H4 (cell line): Measurements from ENCODE around the gene ARHGAP15. TPM values are rescaled to one million over a fixed set of nuclear protein-coding genes. Genes with fewer than 3 reads are reported as not detected.

ENCODE experiments used
- DNase-seq: peaks from one replicate; pipeline ENCODE4 v3.0.0-alpha.2; 2015; ENCODE audit warnings: low spot score
- total RNA-seq: library from RNA; depleted of rRNA; stranded (reverse); fragments of >200 nt; shearing (Covaris generic); gene quantifications from 2 replicates; pipeline ENCODE4 v1.2.3, GENCODE V29; 2014

ARHGAP15 gene
- total RNA-seq, 1 experiment from 2014 or later = 0.15 TPM

- DNase-seq = no peak
These were observed 39.9 kb downstream of the ARHGAP15 start for GRCh38 chr2:143169105-143169504.

DNA sequence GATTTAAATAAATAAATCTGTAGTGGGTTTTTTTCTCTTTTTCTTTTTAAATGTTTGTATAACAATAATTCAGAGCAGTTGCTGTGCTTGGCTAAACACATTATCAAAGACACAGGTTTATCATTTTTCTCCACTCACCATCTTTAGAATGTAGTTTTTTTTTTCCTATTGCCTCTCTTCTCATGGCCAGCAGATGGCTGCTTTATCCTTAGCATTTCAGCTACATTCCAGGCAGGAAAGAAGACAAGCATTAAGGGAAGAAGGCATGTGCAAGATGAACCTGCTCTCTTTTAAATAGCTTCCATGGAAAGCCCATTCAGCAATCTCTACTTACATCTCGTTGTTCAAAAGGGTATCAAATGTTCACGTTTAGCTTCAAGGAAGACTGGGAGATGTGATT lies 42.6 kb downstream of the ARHGAP15 start:
- peak; percentile 37 for DNase-seq

DNA sequence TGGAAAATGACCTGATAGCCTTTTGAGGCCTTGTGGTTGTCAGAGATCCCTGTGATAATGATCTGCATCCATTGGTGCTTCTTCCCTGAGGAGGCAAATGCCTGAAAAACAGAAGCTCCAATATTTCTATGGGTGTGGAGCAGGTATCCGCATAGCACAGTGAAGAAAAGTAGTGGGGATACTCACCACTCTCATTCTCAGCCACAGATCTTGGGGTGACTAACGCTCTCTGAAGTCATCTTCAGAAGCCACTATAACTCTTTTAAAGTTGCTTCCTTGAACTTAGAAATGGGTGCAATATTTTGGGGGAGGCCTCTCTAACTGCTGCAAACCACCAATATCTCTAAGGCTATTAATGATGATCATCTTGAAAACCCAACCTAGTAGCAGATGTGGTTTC lies 46.2 kb downstream of the ARHGAP15 start:
- DNase-seq = no peak

- no peak for DNase-seq
These were observed 47.4 kb downstream of the ARHGAP15 start for GRCh38 chr2:143176606-143177005.

- DNase-seq = peak; percentile 13
These were observed 48.0 kb downstream of the ARHGAP15 start for GRCh38 chr2:143177096-143177786.

- DNase-seq = no peak
These were observed 52.3 kb downstream of the ARHGAP15 start for GRCh38 chr2:143181494-143181893.

GRCh38 chr2:143182649-143183048 lies 53.4 kb downstream of the ARHGAP15 start:
- no peak for DNase-seq

DNA sequence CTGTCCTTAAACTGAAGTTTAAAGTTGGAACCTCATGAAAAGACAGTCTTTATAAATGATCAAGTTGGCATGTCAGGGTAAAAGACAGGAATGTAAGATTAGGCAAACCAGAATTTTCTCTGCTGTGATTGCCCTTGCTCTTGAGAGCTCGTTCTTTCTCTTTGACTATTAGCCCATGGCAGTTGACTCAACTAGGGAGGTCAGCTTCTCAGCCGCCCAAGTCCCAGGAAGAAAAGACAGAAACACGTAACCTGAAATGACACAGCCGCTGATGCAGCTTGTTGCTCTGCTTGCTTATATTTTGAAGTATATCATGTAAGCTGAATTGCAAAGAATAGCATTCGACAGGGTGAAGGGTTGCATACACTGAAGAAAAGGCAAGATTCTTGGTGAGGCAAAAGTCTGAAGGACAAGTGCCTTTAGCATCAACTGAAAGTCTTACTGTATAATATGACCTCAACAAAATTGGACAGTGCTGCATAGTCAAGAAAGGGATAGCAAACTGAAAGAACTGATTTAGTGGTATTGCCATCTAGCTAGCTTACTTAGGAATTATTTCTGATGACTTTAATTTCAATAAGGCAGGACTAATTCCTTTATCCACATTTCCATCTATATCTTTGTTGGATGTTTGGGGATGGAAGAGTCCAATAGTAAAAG lies 54.7 kb downstream of the ARHGAP15 start:
- DNase-seq = no peak

DNA sequence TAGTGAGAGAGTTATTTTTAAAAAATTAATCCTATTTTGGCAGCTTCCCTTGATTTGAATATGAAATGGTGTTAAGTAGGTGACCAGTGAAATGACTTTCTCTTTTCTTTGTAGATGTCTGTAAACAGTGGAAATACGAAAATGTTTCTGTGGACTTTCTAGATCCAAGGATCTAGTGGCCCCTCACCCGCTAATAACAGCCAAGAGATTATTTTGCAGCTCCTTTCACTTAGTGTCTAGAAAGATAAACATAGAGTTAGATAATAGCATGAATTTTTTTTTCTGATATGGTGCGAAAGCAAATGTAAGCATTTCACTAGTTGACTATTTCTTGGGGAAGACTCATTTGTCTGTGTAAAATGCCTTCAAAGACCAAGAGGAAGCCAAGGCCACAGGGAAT lies 57.7 kb downstream of the ARHGAP15 start:
- DNase-seq = no peak

GRCh38 chr2:143190431-143190830 lies 61.2 kb downstream of the ARHGAP15 start:
- no peak for DNase-seq

DNA sequence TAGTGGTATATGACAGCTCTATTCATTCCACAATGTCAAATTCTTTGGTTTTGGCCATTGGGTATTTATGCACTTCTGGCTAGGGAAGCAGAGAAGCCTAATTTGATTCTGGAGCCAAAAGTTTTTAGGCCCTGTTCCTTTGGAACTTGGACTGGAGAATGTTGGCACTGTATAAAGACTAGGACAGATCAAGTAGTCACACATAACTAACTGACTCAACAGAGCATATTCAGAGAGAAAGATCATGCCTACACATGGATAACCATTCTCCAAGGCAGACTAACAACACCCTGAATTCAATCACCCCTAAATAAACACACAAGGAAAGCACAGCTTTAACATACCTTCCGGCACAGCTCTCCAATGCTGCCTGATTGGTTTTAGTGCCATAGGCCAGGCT lies 62.9 kb downstream of the ARHGAP15 start:
- no peak for DNase-seq

- DNase-seq = no peak
These were observed 63.5 kb downstream of the ARHGAP15 start for GRCh38 chr2:143192716-143193115.

DNA sequence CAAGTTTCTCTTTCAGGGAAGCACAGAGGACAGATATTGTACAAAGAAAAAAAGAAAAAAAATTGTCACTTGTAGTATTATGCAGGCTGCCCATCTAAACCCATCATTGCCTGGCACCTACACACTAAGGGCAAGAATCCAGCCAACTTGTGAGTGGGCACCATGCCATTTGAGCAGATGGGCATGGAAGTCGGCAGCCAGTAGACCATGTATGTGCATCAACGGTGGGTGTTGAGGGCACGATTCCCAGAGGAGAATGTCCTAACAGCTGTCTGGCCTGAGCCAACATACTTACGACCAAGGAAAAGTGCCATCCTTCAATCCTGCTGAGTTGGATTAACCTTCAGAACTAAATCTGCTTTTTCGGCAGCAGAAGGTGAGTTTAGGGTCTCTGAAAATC lies 63.9 kb downstream of the ARHGAP15 start:
- no peak for DNase-seq

DNA sequence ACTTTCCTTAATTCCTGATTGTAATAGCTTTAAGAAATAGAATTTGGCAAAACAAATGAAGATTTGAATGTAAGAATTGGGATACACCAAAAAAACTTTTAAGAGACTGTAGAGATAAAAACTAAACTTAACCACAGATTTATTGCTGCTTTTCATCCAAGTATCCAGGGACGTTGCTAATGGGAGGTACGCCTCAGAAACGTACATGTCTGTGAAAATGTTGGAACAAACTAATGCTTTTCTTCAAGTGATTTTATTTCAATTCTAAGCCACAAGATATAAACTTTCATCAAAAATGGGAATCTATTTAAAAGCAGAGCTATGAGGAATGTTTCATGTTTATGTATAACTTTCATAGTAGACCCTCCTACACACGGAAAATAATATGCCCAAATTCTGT lies 66.3 kb downstream of the ARHGAP15 start:
- DNase-seq = no peak

GRCh38 chr2:143204062-143204461 lies 74.8 kb downstream of the ARHGAP15 start:
- DNase-seq = no peak

GRCh38 chr2:143205106-143205764 lies 76.0 kb downstream of the ARHGAP15 start:
- DNase-seq = peak; percentile 24

- DNase-seq = no peak
These were observed 80.6 kb downstream of the ARHGAP15 start for GRCh38 chr2:143209570-143210445.

DNA sequence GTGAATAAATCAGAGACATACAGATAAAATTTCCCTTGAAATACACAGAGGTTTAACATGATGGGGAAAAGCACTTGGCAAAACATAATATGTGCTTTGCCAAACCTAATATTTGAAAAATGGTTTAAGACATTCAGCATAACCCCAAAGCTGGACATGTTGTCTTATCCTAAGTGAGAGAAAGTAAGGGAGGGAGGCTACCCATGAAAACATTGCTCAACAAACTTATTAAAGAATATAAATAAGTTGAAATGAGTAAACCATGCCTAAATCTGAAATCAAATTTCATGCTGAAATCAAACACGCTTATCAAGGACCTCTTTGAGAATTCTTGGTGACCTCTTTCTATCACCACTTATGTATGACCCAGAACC lies 81.2 kb downstream of the ARHGAP15 start:
- no peak for DNase-seq

- no peak for DNase-seq
These were observed 88.4 kb downstream of the ARHGAP15 start for GRCh38 chr2:143217512-143218115.

DNA sequence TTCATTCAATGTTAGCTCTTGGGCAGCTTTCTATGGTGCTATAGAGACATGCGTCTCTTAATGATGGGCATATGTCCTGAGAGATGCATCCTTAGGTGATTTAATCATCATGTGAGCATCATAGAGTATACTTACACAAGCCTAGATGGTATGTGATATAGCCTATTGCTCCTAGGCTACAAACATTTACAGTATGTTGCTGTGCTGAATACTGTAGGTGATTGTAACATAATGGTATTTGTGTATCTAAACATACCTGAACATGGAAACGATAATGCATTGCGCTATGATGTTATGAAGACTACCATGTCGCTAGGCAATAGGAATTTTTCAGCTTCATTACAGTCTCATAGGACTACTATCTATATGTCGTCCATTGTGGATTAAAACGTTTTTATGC lies 89.4 kb downstream of the ARHGAP15 start:
- DNase-seq = no peak

- DNase-seq = no peak
These were observed 90.0 kb downstream of the ARHGAP15 start for GRCh38 chr2:143219266-143219665.

- DNase-seq = no peak
These were observed 94.3 kb downstream of the ARHGAP15 start for GRCh38 chr2:143223556-143223955.
